Skin of body (tissue), 2 donors: ENCODE data around the gene RAB17. TPM values are rescaled to one million over a fixed set of nuclear protein-coding genes. Genes with fewer than 3 reads are reported as not detected.
A peak's percentile ranks its signal among the peaks of the same experiment; 100 is the strongest.

Experiments used
- DNase-seq: peaks from one replicate; lab custom pipeline; 2025; lab: John Stamatoyannopoulos, UW
- total RNA-seq: library from RNA; depleted of rRNA; stranded (reverse); fragments of >200 nt; gene quantifications from one replicate; pipeline ENCODE4 v1.2.3, GENCODE V29; 2014

RAB17 gene
- total RNA-seq, 1 donor from 2014 or later: 0.59 TPM

GRCh38 chr2:237577956-237578870 lies 12.3 kb downstream of the RAB17 start:
- no peak for DNase-seq

- no peak for DNase-seq
Measured at GRCh38 chr2:237577458-237577857, 13.1 kb downstream of the RAB17 start.

DNA sequence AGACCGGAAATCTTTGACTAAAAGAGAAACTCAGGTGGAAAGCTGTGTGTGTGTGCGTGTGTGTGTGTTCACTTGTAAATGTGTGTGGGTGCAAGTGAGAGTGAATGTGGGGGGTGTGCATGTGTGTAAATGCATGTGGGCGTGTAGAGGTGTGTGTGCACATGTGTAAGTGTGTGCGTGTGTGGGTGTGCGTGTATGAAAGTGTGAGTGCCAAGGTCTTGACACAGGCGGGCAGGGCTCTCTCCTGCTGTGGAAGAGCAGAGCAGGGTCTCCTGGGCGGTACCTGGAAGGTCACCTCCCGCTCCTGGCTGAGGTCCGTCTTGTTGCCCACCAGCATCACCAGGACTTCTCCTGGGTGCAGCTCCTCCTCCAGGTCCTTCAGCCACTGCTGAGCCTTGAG lies 13.6 kb downstream of the RAB17 start:
- no peak for DNase-seq

- DNase-seq: no peak
Measured at GRCh38 chr2:237575869-237576862, 14.4 kb downstream of the RAB17 start.

DNA sequence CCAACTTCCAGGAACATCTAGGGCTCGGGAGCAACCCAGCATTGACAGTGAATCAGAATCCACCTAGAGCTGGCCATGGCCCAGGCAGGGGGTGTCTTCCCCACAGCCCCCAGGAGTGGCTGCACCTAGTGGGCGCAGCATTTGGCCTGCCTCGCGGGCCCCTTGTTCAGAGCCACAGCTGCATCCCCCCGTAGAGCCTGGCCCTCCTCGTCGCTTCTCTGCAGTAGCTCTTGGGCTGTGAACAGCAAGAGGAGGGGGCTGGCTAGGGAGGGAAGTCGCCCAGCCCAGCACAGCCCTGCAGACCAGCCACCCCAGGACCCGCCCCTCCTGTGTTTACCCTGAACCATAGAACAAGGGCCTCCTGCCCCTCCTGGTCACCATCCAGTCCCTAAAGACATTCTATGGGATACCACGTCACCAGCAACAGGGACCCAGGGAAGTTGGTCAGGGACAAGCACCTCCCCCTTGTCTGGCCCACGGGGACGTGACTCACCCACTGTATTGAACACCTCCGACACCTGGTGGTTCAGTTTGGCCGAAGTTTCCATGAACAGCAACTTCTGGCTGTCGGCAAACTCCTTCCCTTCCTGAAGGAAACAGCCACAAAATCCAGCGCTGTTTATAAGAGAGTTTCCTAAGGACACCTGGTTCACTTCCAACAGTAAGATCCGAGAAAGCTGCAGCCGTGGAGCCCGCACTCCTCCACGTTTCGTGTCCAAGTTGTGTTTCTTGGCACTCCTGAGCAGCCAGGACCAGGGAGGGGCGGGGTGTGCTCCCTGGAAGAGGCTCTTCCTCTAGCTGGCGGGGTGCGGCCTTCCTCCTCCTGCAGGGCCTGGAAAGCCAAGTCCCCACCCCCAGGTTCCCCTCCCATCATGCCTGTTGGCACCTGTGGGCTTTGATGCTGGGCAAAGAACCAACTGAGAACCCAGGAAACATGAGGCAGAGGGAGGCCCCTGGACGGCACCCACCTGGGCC lies 15.4 kb downstream of the RAB17 start:
- DNase-seq: no peak

- DNase-seq: no peak
Measured at GRCh38 chr2:237574467-237574866, 16.1 kb downstream of the RAB17 start.

- no peak for DNase-seq
Measured at GRCh38 chr2:237573721-237574415, 16.7 kb downstream of the RAB17 start.

- DNase-seq: no peak
Measured at GRCh38 chr2:237572742-237573101, 17.8 kb downstream of the RAB17 start.

DNA sequence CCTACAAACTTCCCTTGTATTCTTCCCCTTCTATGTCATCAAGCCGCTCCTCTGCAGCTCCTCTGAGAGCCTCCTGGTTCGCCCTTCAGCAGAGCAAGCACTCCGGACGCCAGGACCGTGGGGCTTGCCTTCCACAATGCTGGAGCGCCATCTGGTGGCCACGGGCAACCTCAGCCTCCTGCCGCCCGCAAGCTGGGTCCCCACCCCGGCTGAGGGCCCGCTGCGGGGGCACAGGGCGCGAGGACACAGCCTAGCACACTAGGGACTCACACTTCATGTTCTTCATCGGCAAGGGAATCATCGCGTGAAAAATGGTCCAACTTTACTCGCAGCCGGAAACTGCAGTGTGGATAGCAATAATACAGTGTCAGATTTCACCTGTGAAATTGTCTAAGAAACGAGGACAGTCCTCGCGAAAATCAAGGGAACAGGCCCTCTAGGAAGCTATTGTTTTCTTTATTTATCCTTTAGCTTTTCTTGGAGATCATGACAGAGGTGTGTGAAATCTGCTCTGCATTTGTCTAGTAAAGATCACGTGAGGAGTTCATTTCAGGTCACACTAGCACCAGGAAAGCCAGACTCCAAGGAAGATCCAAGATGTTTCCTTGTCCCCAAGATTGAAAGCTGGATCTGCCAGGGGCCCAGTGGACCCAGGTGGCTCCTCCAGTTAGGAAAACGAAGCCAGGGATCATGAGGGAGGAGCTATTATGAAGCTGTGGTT lies 18.4 kb downstream of the RAB17 start:
- peak; percentile 83 for DNase-seq

GRCh38 chr2:237571551-237571950 lies 19.0 kb downstream of the RAB17 start:
- DNase-seq: no peak

DNA sequence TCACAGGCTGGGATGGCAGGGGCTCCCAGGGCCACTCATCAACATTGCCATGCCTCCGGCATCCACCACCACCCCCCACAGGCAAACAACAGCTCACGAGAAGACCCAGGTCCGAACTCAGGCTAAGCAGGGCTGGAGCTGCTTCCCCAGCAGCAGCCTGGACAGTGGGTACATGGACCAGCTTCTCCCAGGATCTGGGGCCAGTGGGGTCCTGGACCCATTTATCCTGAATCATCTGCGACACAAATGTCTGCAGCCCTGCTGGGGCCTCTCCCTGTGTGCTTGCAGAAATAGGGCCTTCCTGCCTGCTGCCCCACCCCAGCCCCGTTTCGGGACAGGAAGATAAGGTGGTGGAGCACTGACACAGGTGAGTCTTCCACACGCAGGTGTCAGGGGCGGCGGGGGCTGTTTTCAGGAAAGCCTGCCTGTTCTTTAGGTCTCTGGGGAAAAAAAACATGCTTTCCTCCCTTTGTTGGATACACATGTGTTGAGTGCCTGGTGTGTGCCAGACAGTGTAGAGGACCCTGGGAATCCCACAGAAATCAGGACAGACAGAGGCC lies 19.7 kb downstream of the RAB17 start:
- DNase-seq: no peak

DNA sequence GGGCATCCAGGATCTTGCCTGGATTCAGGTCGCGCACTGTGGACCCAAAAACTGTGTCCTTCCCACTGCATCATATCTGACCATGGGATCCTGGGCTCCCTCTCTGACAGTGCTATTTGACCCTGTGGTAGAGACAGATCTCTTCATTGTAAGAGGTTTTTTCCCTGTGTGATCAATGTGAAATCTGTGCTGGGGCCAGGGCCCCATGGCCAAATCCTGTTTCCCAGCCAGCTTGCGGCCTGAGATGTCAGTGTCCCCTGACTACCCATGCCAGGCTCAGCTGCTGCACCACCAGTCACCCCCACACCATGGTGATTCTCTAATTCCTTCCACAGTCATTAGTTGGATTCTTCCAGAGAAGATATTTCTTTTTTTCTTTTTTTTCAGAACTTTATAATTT lies 20.6 kb downstream of the RAB17 start:
- no peak for DNase-seq

DNA sequence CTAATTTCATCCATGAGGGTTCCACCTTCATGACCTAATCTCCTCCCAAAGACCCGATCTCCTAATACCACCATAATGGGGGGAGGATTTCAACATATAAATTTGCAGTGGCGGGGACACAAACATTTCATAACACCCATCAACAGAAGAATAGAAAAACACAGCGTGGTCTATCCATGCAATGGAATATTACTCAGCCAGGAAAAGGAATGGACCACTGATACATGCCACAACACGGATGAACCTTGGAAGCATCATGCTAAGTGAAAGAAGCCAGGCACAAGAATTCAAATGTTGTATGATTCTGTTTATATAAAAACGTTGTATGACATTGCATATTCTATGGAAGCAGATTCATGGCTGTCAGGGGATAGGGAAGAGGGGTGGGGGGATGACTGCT lies 21.5 kb downstream of the RAB17 start:
- no peak for DNase-seq

GRCh38 chr2:237568121-237568660 lies 22.3 kb downstream of the RAB17 start:
- DNase-seq: no peak

GRCh38 chr2:237567276-237568029 lies 23.1 kb downstream of the RAB17 start:
- DNase-seq: no peak

DNA sequence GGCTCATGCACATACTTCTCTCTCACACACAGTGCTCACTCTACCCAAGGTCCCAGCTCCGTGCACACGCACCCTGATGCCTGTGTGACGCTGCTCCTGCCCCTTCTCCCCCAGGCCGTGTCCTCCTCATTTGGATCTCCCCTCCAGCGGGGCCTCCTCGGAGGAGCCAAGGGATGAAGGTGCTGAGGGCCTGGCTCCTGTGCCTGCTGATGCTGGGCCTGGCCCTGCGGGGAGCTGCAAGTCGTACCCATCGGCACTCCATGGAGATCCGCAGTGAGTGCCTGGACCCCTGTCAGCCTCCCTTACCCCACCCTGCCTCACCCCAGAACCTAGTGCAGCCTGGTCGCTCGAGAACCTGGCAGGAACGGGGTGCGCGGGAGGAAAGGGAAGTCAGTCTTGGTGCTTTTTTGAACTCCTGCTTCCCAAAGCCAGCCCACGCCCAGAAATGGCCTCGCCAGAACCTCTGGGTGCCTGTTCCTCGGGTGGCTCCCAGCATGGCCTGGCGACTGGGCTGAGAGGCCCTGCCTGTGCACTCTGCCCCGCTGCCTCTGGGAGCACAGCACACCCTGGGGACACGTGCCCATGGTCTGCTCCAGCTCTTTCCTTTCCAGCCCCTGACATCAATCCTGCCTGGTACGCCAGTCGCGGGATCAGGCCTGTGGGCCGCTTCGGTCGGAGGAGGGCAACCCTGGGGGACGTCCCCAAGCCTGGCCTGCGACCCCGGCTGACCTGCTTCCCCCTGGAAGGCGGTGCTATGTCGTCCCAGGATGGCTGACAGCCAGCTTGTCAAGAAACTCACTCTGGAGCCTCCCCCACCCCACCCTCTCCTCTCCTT lies 23.9 kb downstream of the RAB17 start, which contains the start of gene PRLH:
PRLH (plus strand) TSS at position 174 of the 835 bp plus-strand sequence; CDS start at position 174, 0 bp downstream.
- DNase-seq: no peak

DNA sequence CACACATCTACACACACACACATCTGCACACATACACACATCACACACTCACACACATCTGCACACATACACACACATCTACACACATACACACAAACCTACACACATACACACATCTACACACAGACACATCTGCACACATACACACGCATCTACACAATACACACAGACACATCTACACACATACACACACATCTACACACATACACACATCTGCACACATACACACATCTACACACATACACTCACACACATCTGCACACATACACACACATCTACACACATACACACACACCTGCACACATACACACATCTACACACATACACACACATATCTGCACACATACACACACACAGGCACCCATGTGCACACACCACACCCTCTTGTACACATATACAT lies 24.6 kb downstream of the RAB17 start:
- DNase-seq: no peak
